Stimulated activated naive CD4-positive, alpha-beta T cell (primary cell): ENCODE measurements around the gene MAGI1.
A peak's percentile ranks its signal among the peaks of the same experiment; 100 is the strongest.
"Not testable (repeated sequence)": the region's sequence is repeated elsewhere in the genome, so short reads cannot be mapped to it uniquely, and the experiment has no call there.

Experiments
- DNase-seq, 6 experiments: peaks; one replicate each; lab custom pipeline; 2025; lab: John Stamatoyannopoulos, UW

Gene MAGI1

GRCh38 chr3:65748326-65748725, 290.4 kb downstream of the MAGI1 start:
- DNase-seq: no peak

- no peak for DNase-seq
These were observed 291.9 kb downstream of the MAGI1 start for GRCh38 chr3:65746848-65747247.

GRCh38 chr3:65745306-65745705, 293.4 kb downstream of the MAGI1 start:
- DNase-seq: no peak

GRCh38 chr3:65742914-65743313, 295.8 kb downstream of the MAGI1 start:
- no peak for DNase-seq

- DNase-seq: no peak
These were observed 297.2 kb downstream of the MAGI1 start for GRCh38 chr3:65741540-65741939.

GRCh38 chr3:65739901-65740541, 298.7 kb downstream of the MAGI1 start:
- DNase-seq: no peak

- DNase-seq: no peak
These were observed 303.9 kb downstream of the MAGI1 start for GRCh38 chr3:65734792-65735191.

- no peak for DNase-seq
These were observed 304.3 kb downstream of the MAGI1 start for GRCh38 chr3:65734382-65734781.

GRCh38 chr3:65733459-65733858, 305.3 kb downstream of the MAGI1 start:
- DNase-seq: no peak

GRCh38 chr3:65732051-65732935, 306.4 kb downstream of the MAGI1 start:
- DNase-seq: peak in 2 of 6 experiments; percentile 6 to 20

GRCh38 chr3:65730449-65730848, 308.3 kb downstream of the MAGI1 start:
- DNase-seq: no peak

GRCh38 chr3:65729973-65730372, 308.7 kb downstream of the MAGI1 start:
- no peak for DNase-seq

GRCh38 chr3:65729555-65729954, 309.2 kb downstream of the MAGI1 start:
- no peak for DNase-seq

GRCh38 chr3:65728138-65728537, 310.6 kb downstream of the MAGI1 start:
- DNase-seq: no peak

- DNase-seq: no peak
These were observed 314.7 kb downstream of the MAGI1 start for GRCh38 chr3:65723985-65724384.

GRCh38 chr3:65723011-65723410, 315.7 kb downstream of the MAGI1 start:
- DNase-seq: no peak

- DNase-seq: no peak
These were observed 317.6 kb downstream of the MAGI1 start for GRCh38 chr3:65720989-65721737.

GRCh38 chr3:65719639-65720038, 319.1 kb downstream of the MAGI1 start:
- not testable (repeated sequence) for DNase-seq

GRCh38 chr3:65717676-65718346, 320.9 kb downstream of the MAGI1 start:
- no peak for DNase-seq

GRCh38 chr3:65716071-65716751, 322.5 kb downstream of the MAGI1 start:
- DNase-seq: no peak

- DNase-seq: no peak
These were observed 324.6 kb downstream of the MAGI1 start for GRCh38 chr3:65714134-65714533.

- no peak for DNase-seq
These were observed 325.7 kb downstream of the MAGI1 start for GRCh38 chr3:65713016-65713415.
